Calu3 (cell line): ENCODE measurements around the gene SMIM14. TPM values are rescaled to one million over a fixed set of nuclear protein-coding genes. Genes with fewer than 3 reads are reported as not detected.
"Not testable (repeated sequence)": the region's sequence is repeated elsewhere in the genome, so short reads cannot be mapped to it uniquely, and the experiment has no call there.

ENCODE experiments used
- BruUV-seq: library from RNA; stranded (reverse); fragments of 400-500 nt; replicated peaks from 2 replicates; lab custom pipeline; 2021; lab: Mats Ljungman, UMichigan
- CTCF ChIA-PET: fragments of 300-600 bp; sonication (Branson Sonifier 250); formaldehyde crosslinking; loops from one replicate; lab custom pipeline; 2022; ENCODE audit warnings: antibody characterized with exemption; lab: Charles Lee
- DNase-seq: peaks from one replicate; pipeline ENCODE4 v3.0.0; 2022
- H3K27ac Mint-ChIP-seq: one replicate; pipeline ENCODE4 v1.8.0; 2022; ENCODE audit warnings: mixed read lengths; ENCODE audit not compliant: unreplicated experiment
- H3K27me3 Mint-ChIP-seq: one replicate; pipeline ENCODE4 v1.8.0; 2022; ENCODE audit warnings: mixed read lengths; ENCODE audit not compliant: unreplicated experiment
- H3K36me3 Mint-ChIP-seq: one replicate; pipeline ENCODE4 v1.8.0; 2022; ENCODE audit warnings: mild to moderate bottlenecking, moderate library complexity, mixed read lengths; ENCODE audit not compliant: insufficient read depth, unreplicated experiment
- H3K4me1 Mint-ChIP-seq: one replicate; pipeline ENCODE4 v1.8.0; 2022; ENCODE audit warnings: mild to moderate bottlenecking, low read depth, mixed read lengths; ENCODE audit not compliant: unreplicated experiment
- H3K4me3 Mint-ChIP-seq: one replicate; pipeline ENCODE4 v1.8.0; 2022; ENCODE audit warnings: mild to moderate bottlenecking, low read depth, moderate library complexity, mixed read lengths; ENCODE audit not compliant: unreplicated experiment
- H3K9me3 Mint-ChIP-seq: one replicate; pipeline ENCODE4 v1.8.0; 2022; ENCODE audit warnings: low read depth, mixed read lengths; ENCODE audit not compliant: unreplicated experiment
- CTCF ChIP-seq: fragments of 200-600 bp; IDR thresholded peaks from one replicate; pipeline ENCODE4 v1.8.0; 2022; ENCODE audit warnings: antibody characterized with exemption; ENCODE audit not compliant: unreplicated experiment
- intact Hi-C: fragments of 100-400 bp; cut with micrococcal nuclease; formaldehyde crosslinking; loops from one replicate; pipeline ENCODE4 v1.10.0; 2022; ENCODE audit not compliant: unreplicated experiment
- total RNA-seq: library from RNA; stranded (reverse); gene quantifications from 2 replicates; pipeline ENCODE4 v1.2.3, GENCODE V29; 2022

The SMIM14 gene
- total RNA-seq, 1 experiment from 2014 or later, result 22.2 TPM

DNA sequence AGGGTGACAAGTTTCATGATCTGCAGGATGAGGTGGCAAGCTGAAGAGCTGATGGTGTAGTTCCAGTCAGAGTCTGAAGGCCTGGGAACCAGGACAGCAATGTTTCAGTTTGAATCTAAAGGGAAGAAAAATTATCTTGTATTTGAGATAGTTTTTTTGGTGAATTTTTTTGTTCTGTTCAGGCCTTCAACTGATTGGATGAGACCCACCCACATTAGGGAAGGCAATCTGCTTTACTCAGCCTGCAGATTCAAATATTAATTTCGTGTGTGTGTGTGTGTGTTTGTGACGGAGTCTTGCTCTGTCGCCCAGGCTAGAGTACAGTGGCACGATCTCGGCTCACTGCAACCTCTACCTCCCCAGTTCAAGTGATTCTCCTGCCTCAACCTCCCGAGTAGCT lies 22.1 kb upstream of the SMIM14 start:
- intact Hi-C loops, result no loop called here
- no peak for DNase-seq
- Mint-ChIP-seq H3K9me3 (no peaks in the 10 kb centered on the region), H3K36me3 (no peaks in the 10 kb centered on the region), H3K27ac (no peak overlapping the region), H3K27me3 (no peaks in the 10 kb centered on the region), H3K4me3 (no peak overlapping the region), H3K4me1 (peaks cover 12% of the 10 kb centered on the region)
- no peak for TF ChIP-seq CTCF
- CTCF ChIA-PET, result no interaction called here
- BruUV-seq, result no TSS peak

DNA sequence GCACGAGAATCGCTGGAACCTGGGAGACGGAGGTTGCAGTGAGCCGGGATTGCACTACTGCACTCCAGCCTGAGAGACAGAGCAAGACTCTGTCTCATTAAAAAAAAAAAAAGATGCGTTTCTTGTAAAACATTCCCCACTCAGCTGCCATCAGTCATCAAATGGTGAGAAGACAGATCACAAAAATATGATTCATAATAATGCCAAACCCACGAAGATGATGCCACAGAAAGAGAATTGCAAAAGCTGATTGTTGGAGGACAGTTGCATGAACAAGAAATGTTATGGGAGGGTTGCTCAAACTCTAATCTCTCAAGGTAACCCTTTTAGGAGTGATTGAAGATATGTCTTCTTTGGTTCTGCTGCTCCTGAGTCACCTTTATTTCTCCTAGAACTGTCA lies 21.4 kb upstream of the SMIM14 start:
- H3K27me3 Mint-ChIP-seq, result no peaks in the 10 kb centered on the region
- DNase-seq, result no peak
- no peak for TF ChIP-seq CTCF
- H3K9me3 Mint-ChIP-seq, result no peaks in the 10 kb centered on the region
- H3K4me3 Mint-ChIP-seq, result no peak overlapping the region
- no peaks in the 10 kb centered on the region for H3K36me3 Mint-ChIP-seq
- no TSS peak for BruUV-seq
- CTCF ChIA-PET, result no interaction called here
- peaks cover 9% of the 10 kb centered on the region for H3K4me1 Mint-ChIP-seq
- intact Hi-C loops, result no loop called here
- no peak overlapping the region for H3K27ac Mint-ChIP-seq

GRCh38 chr4:39658756-39659155 lies 20.1 kb upstream of the SMIM14 start:
- CTCF ChIA-PET, result no interaction called here
- no peak for TF ChIP-seq CTCF
- Mint-ChIP-seq H3K4me1 (no peaks in the 10 kb centered on the region), H3K27ac (no peak overlapping the region), H3K36me3 (no peaks in the 10 kb centered on the region), H3K4me3 (no peak overlapping the region), H3K27me3 (no peaks in the 10 kb centered on the region), H3K9me3 (no peaks in the 10 kb centered on the region)
- DNase-seq, result no peak
- intact Hi-C loops, result no loop called here
- no TSS peak for BruUV-seq

DNA sequence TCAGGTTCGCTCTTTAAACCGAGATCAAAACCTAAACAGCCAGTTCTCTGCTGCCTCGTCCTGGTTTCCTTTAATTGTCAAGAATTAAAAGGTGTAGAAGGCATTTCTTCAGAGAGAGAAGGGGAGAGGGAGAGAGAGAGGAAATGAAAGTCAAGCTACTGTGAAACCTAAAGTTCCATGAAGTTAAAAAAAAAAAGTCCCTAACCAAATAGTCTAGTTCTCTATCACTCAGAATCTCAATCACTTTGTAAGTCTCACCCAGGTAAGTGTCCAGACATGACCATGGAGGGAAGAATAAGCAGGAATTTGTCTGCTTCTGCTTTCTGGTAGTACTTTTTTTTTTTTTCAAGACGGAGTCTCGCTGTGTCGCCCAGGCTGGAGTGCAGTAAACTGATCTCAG lies 18.8 kb upstream of the SMIM14 start:
- CTCF ChIA-PET, result no interaction called here
- no peaks in the 10 kb centered on the region for H3K9me3 Mint-ChIP-seq
- no peak overlapping the region for H3K27ac Mint-ChIP-seq
- H3K4me1 Mint-ChIP-seq, result no peaks in the 10 kb centered on the region
- TF ChIP-seq CTCF, result no peak
- H3K36me3 Mint-ChIP-seq, result no peaks in the 10 kb centered on the region
- intact Hi-C loops, result no loop called here
- no TSS peak for BruUV-seq
- H3K4me3 Mint-ChIP-seq, result no peak overlapping the region
- DNase-seq, result no peak
- H3K27me3 Mint-ChIP-seq, result no peaks in the 10 kb centered on the region

GRCh38 chr4:39656638-39657037 lies 18.0 kb upstream of the SMIM14 start:
- H3K36me3 Mint-ChIP-seq, intact Hi-C loops, H3K4me3 Mint-ChIP-seq, BruUV-seq, H3K9me3 Mint-ChIP-seq, H3K27ac Mint-ChIP-seq, H3K4me1 Mint-ChIP-seq, DNase-seq, CTCF ChIA-PET, H3K27me3 Mint-ChIP-seq: not testable (repeated sequence)
